MCF 10A (cell line): Measurements from ENCODE around the gene ZNF512B. TPM values are rescaled to one million over a fixed set of nuclear protein-coding genes. Genes with fewer than 3 reads are reported as not detected.

Source experiments
- BruUV-seq: library from RNA; stranded (reverse); fragments of 400-500 nt; replicated peaks from 2 replicates; lab custom pipeline; 2021; lab: Mats Ljungman, UMichigan
- CTCF ChIA-PET: fragments of 300-600 bp; sonication (Branson Sonifier 250); formaldehyde crosslinking; extraction: SDS; loops from one replicate; lab custom pipeline; 2021; ENCODE audit warnings: antibody characterized with exemption, inconsistent platforms; lab: Yijun Ruan, JAX
- POLR2A ChIA-PET: fragments of 300-600, 350-650 bp; sonication (Branson Sonifier 250); formaldehyde crosslinking; extraction: SDS; loops from one replicate; lab custom pipeline; 2020; ENCODE audit warnings: antibody characterized with exemption, inconsistent platforms; lab: Yijun Ruan, JAX
- DNase-seq: peaks from one replicate; pipeline ENCODE4 v3.0.0-alpha.2; 2018; ENCODE audit not compliant: unreplicated experiment
- H3K27ac Mint-ChIP-seq: one replicate; pipeline ENCODE4 v1.8.0; 2022; ENCODE audit warnings: mild to moderate bottlenecking, low read depth, mixed read lengths; ENCODE audit not compliant: unreplicated experiment
- H3K27me3 Mint-ChIP-seq: one replicate; pipeline ENCODE4 v1.8.0; 2022; ENCODE audit warnings: mixed read lengths; ENCODE audit not compliant: insufficient read depth, unreplicated experiment
- H3K36me3 Mint-ChIP-seq: one replicate; pipeline ENCODE4 v1.8.0; 2022; ENCODE audit warnings: mild to moderate bottlenecking, moderate library complexity, mixed read lengths; ENCODE audit not compliant: insufficient read depth, unreplicated experiment
- H3K4me1 Mint-ChIP-seq: one replicate; pipeline ENCODE4 v1.8.0; 2022; ENCODE audit warnings: mixed read lengths; ENCODE audit not compliant: insufficient read depth, unreplicated experiment
- H3K4me3 Mint-ChIP-seq: one replicate; pipeline ENCODE4 v1.8.0; 2022; ENCODE audit warnings: mild to moderate bottlenecking, moderate library complexity, mixed read lengths; ENCODE audit not compliant: unreplicated experiment
- H3K9me3 Mint-ChIP-seq: one replicate; pipeline ENCODE4 v1.8.0; 2022; ENCODE audit warnings: mixed read lengths; ENCODE audit not compliant: unreplicated experiment
- intact Hi-C: fragments of 100-400 bp; cut with micrococcal nuclease; formaldehyde crosslinking; loops from 2 replicates; pipeline ENCODE4 v1.14.1; 2022
- total RNA-seq: library from RNA; stranded (reverse); gene quantifications from 2 replicates; pipeline ENCODE4 v1.2.3, GENCODE V29; 2022
- TF ChIP-seq, protein P1 (sequence below): fragments of 200-600 bp; IDR thresholded peaks from one replicate; pipeline ENCODE4 v1.8.0; 2022; ENCODE audit warnings: antibody characterized with exemption, mild to moderate bottlenecking; ENCODE audit not compliant: unreplicated experiment

The ZNF512B gene
- total RNA-seq, 1 experiment from 2014 or later: 26.6 TPM

DNA sequence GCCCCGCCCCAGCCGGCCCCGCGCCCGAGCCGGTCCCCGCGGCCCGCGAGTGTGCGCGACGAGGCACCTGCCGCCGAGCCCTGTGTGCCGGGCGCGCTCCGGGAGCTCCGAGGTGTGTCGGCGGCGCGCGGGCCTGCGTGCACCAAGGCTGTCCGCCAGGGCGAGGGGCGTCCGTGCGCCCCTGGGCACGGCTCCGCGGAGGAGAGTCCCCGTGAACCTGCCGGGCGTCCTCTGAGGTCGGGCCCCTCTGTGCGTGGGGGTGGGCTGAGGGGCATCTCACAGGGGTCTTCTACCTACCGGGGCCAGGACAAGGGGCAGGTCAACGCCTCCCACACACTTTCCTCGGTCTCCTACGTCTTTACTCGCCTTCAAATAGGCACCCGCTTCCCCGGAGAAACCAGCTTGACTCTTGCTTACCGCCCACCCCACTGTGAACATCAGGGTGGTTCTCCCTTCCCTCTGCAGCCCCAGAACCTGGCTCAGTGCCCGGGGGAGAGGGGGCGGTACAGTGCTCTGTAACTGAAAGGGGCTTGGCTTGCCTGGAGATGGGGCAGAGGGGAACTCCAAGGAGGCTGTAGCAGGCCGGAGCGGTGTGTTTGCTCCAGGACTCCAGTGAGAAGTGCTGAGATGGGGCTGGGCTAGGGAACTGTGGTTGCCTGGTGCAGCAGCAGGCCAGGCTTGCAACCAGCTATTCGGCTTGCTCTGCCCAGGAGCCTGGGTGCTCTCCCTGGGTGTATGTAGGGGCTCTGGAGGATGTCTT, 10.0 kb upstream of the ZNF512B start, which contains the start of gene SAMD10:
TSS of gene SAMD10 (minus strand) at position 86 of the 760 bp plus-strand sequence. CDS start 175 bp downstream, outside the sequence.
- no TSS peak for BruUV-seq
- intact Hi-C loops: loop anchor here (2.0 to 5.0 kb wide), 3 partner anchors 59 to 141 kb away; partner anchors contain the start of gene TCEA2
- Mint-ChIP-seq H3K4me1 (peaks cover 30% of the 10 kb centered on the region), H3K27ac (peak within 1 kb of the TSS; percentile 92), H3K36me3 (peaks cover 28% of the 10 kb centered on the region), H3K9me3 (no peaks in the 10 kb centered on the region), H3K4me3 (peak within 1 kb of the TSS; percentile 79), H3K27me3 (no peaks in the 10 kb centered on the region)
- TF ChIP-seq, protein P1, sequence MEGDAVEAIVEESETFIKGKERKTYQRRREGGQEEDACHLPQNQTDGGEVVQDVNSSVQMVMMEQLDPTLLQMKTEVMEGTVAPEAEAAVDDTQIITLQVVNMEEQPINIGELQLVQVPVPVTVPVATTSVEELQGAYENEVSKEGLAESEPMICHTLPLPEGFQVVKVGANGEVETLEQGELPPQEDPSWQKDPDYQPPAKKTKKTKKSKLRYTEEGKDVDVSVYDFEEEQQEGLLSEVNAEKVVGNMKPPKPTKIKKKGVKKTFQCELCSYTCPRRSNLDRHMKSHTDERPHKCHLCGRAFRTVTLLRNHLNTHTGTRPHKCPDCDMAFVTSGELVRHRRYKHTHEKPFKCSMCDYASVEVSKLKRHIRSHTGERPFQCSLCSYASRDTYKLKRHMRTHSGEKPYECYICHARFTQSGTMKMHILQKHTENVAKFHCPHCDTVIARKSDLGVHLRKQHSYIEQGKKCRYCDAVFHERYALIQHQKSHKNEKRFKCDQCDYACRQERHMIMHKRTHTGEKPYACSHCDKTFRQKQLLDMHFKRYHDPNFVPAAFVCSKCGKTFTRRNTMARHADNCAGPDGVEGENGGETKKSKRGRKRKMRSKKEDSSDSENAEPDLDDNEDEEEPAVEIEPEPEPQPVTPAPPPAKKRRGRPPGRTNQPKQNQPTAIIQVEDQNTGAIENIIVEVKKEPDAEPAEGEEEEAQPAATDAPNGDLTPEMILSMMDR: no peak
- ChIA-PET POLR2A (interaction anchor here (0.5 to 4.5 kb wide), 36 partner anchors 8 to 1613 kb away, joined by 3 to 93 read pairs (median 5); partner anchors contain the start of genes ARFRP1, DNAJC5, GMEB2 and LAMA5), CTCF (interaction anchor here (0.6 to 4.5 kb wide), 37 partner anchors 9 to 1038 kb away, joined by 3 to 31 read pairs (median 4); partner anchors contain the start of genes LKAAEAR1, TCEA2 and TPD52L2)
- DNase-seq: no peak

DNA sequence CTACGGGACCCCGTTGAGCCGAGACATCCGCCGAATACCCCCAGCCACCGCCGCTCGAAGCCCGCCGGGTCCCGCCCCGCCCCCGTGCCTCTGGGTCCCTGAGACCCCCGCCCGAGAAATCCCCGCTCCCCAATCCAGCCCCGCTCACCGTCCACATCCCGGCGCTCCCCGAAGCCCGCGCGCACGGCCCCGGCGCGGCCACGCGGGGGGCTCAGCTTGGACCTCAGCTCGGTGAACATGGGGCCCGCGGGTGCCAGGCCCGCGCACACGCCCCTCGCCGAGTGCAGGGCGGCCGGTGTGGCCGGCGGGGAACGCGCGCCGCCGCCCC, 9.5 kb upstream of the ZNF512B start:
- Mint-ChIP-seq H3K36me3 (peaks cover 22% of the 10 kb centered on the region), H3K27ac (no peak overlapping the region), H3K9me3 (no peaks in the 10 kb centered on the region), H3K4me3 (peak overlapping the region; percentile 79), H3K27me3 (no peaks in the 10 kb centered on the region), H3K4me1 (peaks cover 30% of the 10 kb centered on the region)
- POLR2A ChIA-PET: interaction anchor here (1.1 to 4.5 kb wide), 12 partner anchors 12 to 458 kb away, joined by 3 to 93 read pairs (median 24); partner anchors contain the start of genes ARFRP1, DNAJC5, GMEB2 and OPRL1
- CTCF ChIA-PET: interaction anchor here (0.7 to 4.5 kb wide), 9 partner anchors 8 to 352 kb away, joined by 3 to 31 read pairs (median 5); partner anchors contain the start of gene LKAAEAR1
- DNase-seq: no peak
- intact Hi-C loops: loop anchor here (2.0 kb wide), 1 partner anchor 142 kb away; no protein-coding TSS in a partner anchor
- TF ChIP-seq, protein P1: no peak
- no TSS peak for BruUV-seq

GRCh38 chr20:63978319-63979228, 8.8 kb upstream of the ZNF512B start:
- H3K4me3 Mint-ChIP-seq: peak overlapping the region; percentile 79
- ChIA-PET POLR2A (interaction anchor here (1.1 to 4.5 kb wide), 9 partner anchors 11 to 457 kb away, joined by 3 to 93 read pairs (median 23); partner anchors contain the start of genes ARFRP1, DNAJC5, OPRL1 and PPDPF), CTCF (interaction anchor here (0.7 to 2.3 kb wide), 5 partner anchors 8 to 113 kb away, joined by 3 to 9 read pairs (median 5); partner anchors contain the start of gene TPD52L2)
- H3K9me3 Mint-ChIP-seq: no peaks in the 10 kb centered on the region
- TF ChIP-seq, protein P1: no peak
- peaks cover 37% of the 10 kb centered on the region for H3K4me1 Mint-ChIP-seq
- peaks cover 16% of the 10 kb centered on the region for H3K36me3 Mint-ChIP-seq
- DNase-seq: peak; percentile 76
- BruUV-seq: no TSS peak
- H3K27ac Mint-ChIP-seq: peak overlapping the region; percentile 49
- intact Hi-C loops: loop anchor here (2.0 kb wide), 1 partner anchor 142 kb away; no protein-coding TSS in a partner anchor
- H3K27me3 Mint-ChIP-seq: no peaks in the 10 kb centered on the region
